A549 (cell line): ENCODE measurements around the gene PDLIM3. TPM values are rescaled to one million over a fixed set of nuclear protein-coding genes. Genes with fewer than 3 reads are reported as not detected.

ENCODE experiments used
- ATAC-seq, 2 experiments: fragments of 200-7000 bp in 1 of 2; fragments of >200 bp in 1 of 2; cut with Nextera tagmentation in 1 of 2; cut with Tn5 transposase in 1 of 2; 3 replicates each; pipeline versions ENCODE4 v1.8.0 to v1.9.1; 2018 to 2020; ENCODE audit warnings: mild to moderate bottlenecking in 1 of 2, moderate library complexity in 1 of 2
- CTCF ChIA-PET: fragments of 300-600 bp; sonication (Branson Sonifier 250); formaldehyde crosslinking; extraction: SDS; loops from one replicate; lab custom pipeline; 2021; ENCODE audit warnings: antibody characterized with exemption, inconsistent platforms; lab: Yijun Ruan, JAX
- POLR2A ChIA-PET: fragments of 350-600 bp; formaldehyde crosslinking; extraction: SDS; loops from one replicate; lab custom pipeline; 2021; ENCODE audit warnings: antibody characterized with exemption, inconsistent platforms; lab: Yijun Ruan, JAX
- DNase-seq, 2 experiments: peaks; one replicate each; pipeline versions ENCODE4 v3.0.0 to v3.0.0-alpha.2; 2011 to 2016; ENCODE audit warnings: low read depth in 1 of 2, low spot score in 1 of 2
- FAIRE-seq: peaks from 2 replicates; lab custom pipeline; 2011; peaks lifted over from hg19 to GRCh38; lab: Jason Lieb, UNC
- H3K27ac ChIP-seq, 2 experiments: fragments of >200 bp; sonication (Bioruptor Twin); formaldehyde crosslinking; 3 replicates each; pipeline ENCODE4 v1.5.1; 2016 to 2017
- H3K4me1 ChIP-seq: fragments of >200 bp; sonication (Bioruptor Twin); formaldehyde crosslinking; 3 replicates; pipeline ENCODE4 v1.6.1; 2016
- H3K4me2 ChIP-seq: fragments of >200 bp; sonication (Bioruptor Twin); formaldehyde crosslinking; 3 replicates; pipeline ENCODE4 v1.6.1; 2016
- H3K4me3 ChIP-seq: fragments of >200 bp; sonication (Bioruptor Twin); formaldehyde crosslinking; 3 replicates; pipeline ENCODE4 v1.5.1; 2016
- H3K9me3 ChIP-seq: fragments of >200 bp; sonication (Bioruptor Twin); formaldehyde crosslinking; 3 replicates; pipeline ENCODE4 v1.6.1; 2016
- BHLHE40 ChIP-seq: IDR thresholded peaks from 2 replicates; pipeline ENCODE4 v1.6.1; 2012; ENCODE audit warnings: low read depth, low read length, inconsistent platforms
- CBX2 ChIP-seq: fragments of 200-600 bp; sonication (generic); IDR thresholded peaks from 2 replicates; pipeline ENCODE4 v1.6.1; 2016; ENCODE audit warnings: low read depth, mild to moderate bottlenecking, borderline replicate concordance
- CEBPB ChIP-seq, 2 experiments: fragments of >200 bp in 1 of 2; sonication (Bioruptor Twin) in 1 of 2; formaldehyde crosslinking in 1 of 2; IDR thresholded peaks; 2 replicates each; pipeline ENCODE4 v1.6.1; 2012 to 2016
- CHD4 ChIP-seq: fragments of 200-600 bp; sonication (generic); IDR thresholded peaks from 2 replicates; pipeline ENCODE4 v1.6.1; 2016; ENCODE audit warnings: antibody characterized with exemption, mild to moderate bottlenecking, borderline replicate concordance
- EHF ChIP-seq: fragments of 250-450 bp; sonication (Bioruptor Pico); IDR thresholded peaks from 2 replicates; pipeline ENCODE4 v1.5.0; 2020; ENCODE audit warnings: mild to moderate bottlenecking
- EHMT2 ChIP-seq: fragments of 200-600 bp; sonication (generic); IDR thresholded peaks from 2 replicates; pipeline ENCODE4 v1.6.1; 2016; ENCODE audit warnings: antibody characterized with exemption, low read depth, mild to moderate bottlenecking, moderate library complexity
- EP300 ChIP-seq, 2 experiments: fragments of >200 bp; sonication (Bioruptor Twin); formaldehyde crosslinking; IDR thresholded peaks; 2 replicates in 1 of 2; 3 replicates in 1 of 2; pipeline ENCODE4 v1.6.1; 2016 to 2017
- HOXB13 ChIP-seq: fragments of 250-450 bp; sonication (Bioruptor Pico); IDR thresholded peaks from 2 replicates; pipeline ENCODE4 v1.5.0; 2020; ENCODE audit warnings: low read depth, mild to moderate bottlenecking, moderate library complexity
- KDM5A ChIP-seq: fragments of 200-600 bp; sonication (generic); IDR thresholded peaks from 2 replicates; pipeline ENCODE4 v1.6.1; 2016; ENCODE audit warnings: antibody characterized with exemption, mild to moderate bottlenecking
- MYC ChIP-seq: IDR thresholded peaks from 2 replicates; pipeline ENCODE4 v1.6.1; 2012; ENCODE audit warnings: mild to moderate bottlenecking, inconsistent platforms, low read length, improper control_type of control experiment, borderline replicate concordance
- NPAS2 ChIP-seq: fragments of 250-450 bp; sonication (Bioruptor Pico); IDR thresholded peaks from 2 replicates; pipeline ENCODE4 v1.8.0; 2022; ENCODE audit warnings: mild to moderate bottlenecking, moderate library complexity, borderline replicate concordance
- PHF8 ChIP-seq: fragments of 200-600 bp; sonication (generic); IDR thresholded peaks from 2 replicates; pipeline ENCODE4 v1.6.1; 2016; ENCODE audit warnings: low read depth, mild to moderate bottlenecking, antibody characterized with exemption, moderate library complexity, borderline replicate concordance
- POLR2A ChIP-seq: IDR thresholded peaks from 2 replicates; pipeline ENCODE4 v1.6.1; 2012; ENCODE audit warnings: mild to moderate bottlenecking, low read length
- RARB ChIP-seq: fragments of 250-450 bp; sonication (Bioruptor Pico); IDR thresholded peaks from 2 replicates; pipeline ENCODE4 v1.8.0; 2021; ENCODE audit warnings: mild to moderate bottlenecking, moderate library complexity
- RFX5 ChIP-seq: fragments of 450-650 bp; IDR thresholded peaks from 2 replicates; pipeline ENCODE4 v1.7.1; 2014; ENCODE audit warnings: antibody characterized with exemption, mild to moderate bottlenecking, moderate library complexity
- TP53 ChIP-seq: fragments of 250-450 bp; sonication (Bioruptor Pico); IDR thresholded peaks from 2 replicates; pipeline ENCODE4 v1.5.0; 2021; ENCODE audit warnings: mild to moderate bottlenecking, moderate library complexity
- ZNF302 ChIP-seq: fragments of 250-450 bp; sonication (Bioruptor Pico); IDR thresholded peaks from 2 replicates; pipeline ENCODE4 v1.9.0; 2021; ENCODE audit warnings: inconsistent platforms, mild to moderate bottlenecking, moderate library complexity
- ZSCAN20 ChIP-seq: fragments of 250-450 bp; sonication (Bioruptor Pico); IDR thresholded peaks from 2 replicates; pipeline ENCODE4 v1.8.0; 2022; ENCODE audit warnings: mild to moderate bottlenecking, moderate library complexity
- WGBS: methylation state at CpG from one replicate; pipeline ENCODE4 v1.1.6; 2017; ENCODE audit errors: missing lambda C conversion rate; 5-methylcytosine and 5-hydroxymethylcytosine counted together
- polyA plus RNA-seq, 4 experiments: library from polyadenylated mRNA; depleted of rRNA in 3 of 4; stranded (reverse); fragments of >200 nt; fragmentation: RNase III in 1 of 4; extraction: RNeasy Plus Mini Kit Qiagen cat#74134 plus additional on column Dnase treatment in 1 of 4; gene quantifications; 2 replicates in 3 of 4; 3 replicates in 1 of 4; pipeline ENCODE4 v1.2.3, GENCODE V29; 2011 to 2017
- TF ChIP-seq, protein P1 (sequence below): fragments of >200 bp; sonication (Bioruptor Twin); formaldehyde crosslinking; IDR thresholded peaks from 3 replicates; pipeline ENCODE4 v1.6.1; 2016
- TF ChIP-seq, protein P2 (sequence below): fragments of 450-650 bp; IDR thresholded peaks from 2 replicates; pipeline ENCODE4 v1.6.1; 2014; ENCODE audit warnings: antibody characterized with exemption
- TF ChIP-seq, protein P3 (sequence below): IDR thresholded peaks from 2 replicates; pipeline ENCODE4 v1.6.1; 2012
- TF ChIP-seq, protein P4 (sequence below): IDR thresholded peaks from 2 replicates; pipeline ENCODE4 v1.6.1; 2012; ENCODE audit warnings: low read depth, borderline replicate concordance
- TF ChIP-seq, protein P5 (sequence below): fragments of >200 bp; sonication (Bioruptor Twin); formaldehyde crosslinking; IDR thresholded peaks from 3 replicates; pipeline ENCODE4 v1.5.1; 2016

PDLIM3 gene
- polyA plus RNA-seq, 2 of the 4 experiments (the other 2 are of a cell fraction): 0.18 to 0.37 TPM

DNA sequence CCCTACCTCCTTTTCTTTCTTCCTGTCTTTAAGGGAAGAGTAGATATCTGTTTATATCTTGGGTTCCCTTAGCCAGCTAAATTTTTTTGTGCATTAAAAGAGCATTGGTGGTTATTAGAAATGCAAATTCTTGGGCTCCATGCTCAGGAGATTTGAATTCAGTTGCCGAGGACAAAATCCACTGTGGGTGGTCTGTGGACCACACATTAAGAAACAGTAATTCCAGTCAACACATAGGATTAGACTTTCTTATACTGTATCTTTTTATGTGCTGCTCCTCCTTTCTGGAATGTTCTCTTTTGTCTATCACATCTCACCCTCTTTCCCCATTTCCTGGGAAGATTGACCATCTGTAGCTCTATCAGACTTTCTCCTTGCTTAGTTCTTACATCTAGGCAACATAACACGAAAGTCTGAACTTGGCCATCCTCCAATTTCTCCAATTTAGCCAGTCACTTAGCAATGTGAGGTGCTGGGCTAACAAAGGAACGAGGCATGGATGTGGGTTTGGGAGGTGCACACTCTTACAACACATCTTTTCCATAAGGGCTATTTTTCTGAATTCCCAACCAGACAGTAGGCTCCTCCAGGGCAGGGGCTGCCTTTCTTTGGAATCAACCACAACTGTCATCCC is 5.3 kb upstream of the PDLIM3 start:
- no peak for ATAC-seq

DNA sequence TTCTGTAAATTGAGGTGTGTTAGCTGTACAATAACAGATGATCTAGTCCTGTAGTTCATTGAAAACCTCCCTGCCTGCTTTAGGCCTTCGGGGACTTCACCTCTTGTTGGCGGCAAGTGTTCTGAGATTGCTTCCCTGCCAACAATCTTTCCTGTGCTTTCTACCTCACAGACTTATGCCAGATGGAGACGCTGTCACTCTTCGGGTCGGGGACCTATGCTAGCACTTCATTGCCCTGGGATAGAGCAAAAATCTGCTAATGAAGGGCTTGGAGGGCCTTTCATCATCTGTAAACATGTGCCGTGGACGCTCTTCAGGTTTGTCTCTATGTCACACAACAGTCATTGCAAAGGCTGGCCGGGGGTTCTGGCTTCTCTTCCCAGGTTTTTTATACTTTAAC is 4.7 kb upstream of the PDLIM3 start:
- H3K4me2 ChIP-seq: no peak overlapping the region
- WGBS: 43% methylated on average over 6 of the region's 8 CpGs
- no peak overlapping the region for H3K27ac ChIP-seq
- TF ChIP-seq, protein P1, sequence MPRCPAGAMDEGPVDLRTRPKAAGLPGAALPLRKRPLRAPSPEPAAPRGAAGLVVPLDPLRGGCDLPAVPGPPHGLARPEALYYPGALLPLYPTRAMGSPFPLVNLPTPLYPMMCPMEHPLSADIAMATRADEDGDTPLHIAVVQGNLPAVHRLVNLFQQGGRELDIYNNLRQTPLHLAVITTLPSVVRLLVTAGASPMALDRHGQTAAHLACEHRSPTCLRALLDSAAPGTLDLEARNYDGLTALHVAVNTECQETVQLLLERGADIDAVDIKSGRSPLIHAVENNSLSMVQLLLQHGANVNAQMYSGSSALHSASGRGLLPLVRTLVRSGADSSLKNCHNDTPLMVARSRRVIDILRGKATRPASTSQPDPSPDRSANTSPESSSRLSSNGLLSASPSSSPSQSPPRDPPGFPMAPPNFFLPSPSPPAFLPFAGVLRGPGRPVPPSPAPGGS: no peak
- TF ChIP-seq NPAS2 (CRISPR knock-in tag) (no peak), EHMT2 (no peak), KDM5A (no peak), TP53 (CRISPR knock-in tag) (no peak), HOXB13 (CRISPR knock-in tag) (no peak), CBX2 (no peak), POLR2A (no peak), PHF8 (no peak), RARB (CRISPR knock-in tag) (no peak), EHF (no peak)
- TF ChIP-seq, protein P2, sequence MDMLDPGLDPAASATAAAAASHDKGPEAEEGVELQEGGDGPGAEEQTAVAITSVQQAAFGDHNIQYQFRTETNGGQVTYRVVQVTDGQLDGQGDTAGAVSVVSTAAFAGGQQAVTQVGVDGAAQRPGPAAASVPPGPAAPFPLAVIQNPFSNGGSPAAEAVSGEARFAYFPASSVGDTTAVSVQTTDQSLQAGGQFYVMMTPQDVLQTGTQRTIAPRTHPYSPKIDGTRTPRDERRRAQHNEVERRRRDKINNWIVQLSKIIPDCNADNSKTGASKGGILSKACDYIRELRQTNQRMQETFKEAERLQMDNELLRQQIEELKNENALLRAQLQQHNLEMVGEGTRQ: no peak
- TF ChIP-seq, protein P3, sequence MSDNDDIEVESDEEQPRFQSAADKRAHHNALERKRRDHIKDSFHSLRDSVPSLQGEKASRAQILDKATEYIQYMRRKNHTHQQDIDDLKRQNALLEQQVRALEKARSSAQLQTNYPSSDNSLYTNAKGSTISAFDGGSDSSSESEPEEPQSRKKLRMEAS: no peak
- TF ChIP-seq, protein P4, sequence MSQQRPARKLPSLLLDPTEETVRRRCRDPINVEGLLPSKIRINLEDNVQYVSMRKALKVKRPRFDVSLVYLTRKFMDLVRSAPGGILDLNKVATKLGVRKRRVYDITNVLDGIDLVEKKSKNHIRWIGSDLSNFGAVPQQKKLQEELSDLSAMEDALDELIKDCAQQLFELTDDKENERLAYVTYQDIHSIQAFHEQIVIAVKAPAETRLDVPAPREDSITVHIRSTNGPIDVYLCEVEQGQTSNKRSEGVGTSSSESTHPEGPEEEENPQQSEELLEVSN: no peak
- TF ChIP-seq, protein P5, sequence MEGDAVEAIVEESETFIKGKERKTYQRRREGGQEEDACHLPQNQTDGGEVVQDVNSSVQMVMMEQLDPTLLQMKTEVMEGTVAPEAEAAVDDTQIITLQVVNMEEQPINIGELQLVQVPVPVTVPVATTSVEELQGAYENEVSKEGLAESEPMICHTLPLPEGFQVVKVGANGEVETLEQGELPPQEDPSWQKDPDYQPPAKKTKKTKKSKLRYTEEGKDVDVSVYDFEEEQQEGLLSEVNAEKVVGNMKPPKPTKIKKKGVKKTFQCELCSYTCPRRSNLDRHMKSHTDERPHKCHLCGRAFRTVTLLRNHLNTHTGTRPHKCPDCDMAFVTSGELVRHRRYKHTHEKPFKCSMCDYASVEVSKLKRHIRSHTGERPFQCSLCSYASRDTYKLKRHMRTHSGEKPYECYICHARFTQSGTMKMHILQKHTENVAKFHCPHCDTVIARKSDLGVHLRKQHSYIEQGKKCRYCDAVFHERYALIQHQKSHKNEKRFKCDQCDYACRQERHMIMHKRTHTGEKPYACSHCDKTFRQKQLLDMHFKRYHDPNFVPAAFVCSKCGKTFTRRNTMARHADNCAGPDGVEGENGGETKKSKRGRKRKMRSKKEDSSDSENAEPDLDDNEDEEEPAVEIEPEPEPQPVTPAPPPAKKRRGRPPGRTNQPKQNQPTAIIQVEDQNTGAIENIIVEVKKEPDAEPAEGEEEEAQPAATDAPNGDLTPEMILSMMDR: no peak
- TF ChIP-seq, all 56 proteins: peak for 0
- FAIRE-seq: no peak
- ChIA-PET CTCF (no interaction called here), POLR2A (no interaction called here)
- DNase-seq: no peak
- no peak overlapping the region for H3K4me3 ChIP-seq
- H3K4me1 ChIP-seq: no peaks in the 10 kb centered on the region
- no peak for ATAC-seq
- H3K9me3 ChIP-seq: no peaks in the 10 kb centered on the region

More for the DNA sequence above, 5.3 kb upstream of the PDLIM3 start:
- H3K4me3 ChIP-seq: no peak overlapping the region
- POLR2A ChIA-PET: no interaction called here
- CTCF ChIA-PET: no interaction called here
- H3K4me2 ChIP-seq: no peak overlapping the region
- no peaks in the 10 kb centered on the region for H3K4me1 ChIP-seq
- 29% methylated on average over 3 of the region's 3 CpGs for WGBS
- DNase-seq (no peak), FAIRE-seq (no peak)
- TF ChIP-seq BHLHE40: no peak
- TF ChIP-seq CEBPB (IDR thresholded peaks at IDR 0.05): no peak
- no peak overlapping the region for H3K27ac ChIP-seq
- no peaks in the 10 kb centered on the region for H3K9me3 ChIP-seq

DNA sequence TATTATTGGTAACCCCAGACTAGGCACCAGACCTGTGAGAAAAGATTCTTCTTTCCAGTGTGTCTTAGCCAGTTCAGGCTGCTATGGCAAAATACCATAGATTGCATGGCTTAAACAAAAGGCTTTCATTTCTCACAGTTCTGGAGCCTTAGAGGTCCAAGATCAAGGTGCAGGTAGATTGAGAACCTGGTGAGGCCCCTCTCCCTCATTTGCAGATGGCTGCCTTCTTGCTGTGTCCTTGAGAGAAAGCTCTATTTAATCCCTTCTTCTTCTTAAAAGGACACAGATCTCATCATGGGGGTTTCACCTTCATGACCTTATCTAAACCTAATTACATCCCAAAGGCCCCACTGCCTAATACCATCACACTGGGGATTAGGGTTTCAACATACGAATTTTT is 3.5 kb upstream of the PDLIM3 start:
- ATAC-seq: no peak
- Histone ChIP-seq H3K4me2 (no peak overlapping the region), H3K4me3 (no peak overlapping the region), H3K27ac (no peak overlapping the region), H3K9me3 (no peaks in the 10 kb centered on the region), H3K4me1 (no peaks in the 10 kb centered on the region)
- ChIA-PET CTCF (no interaction called here), POLR2A (no interaction called here)
- no peak for FAIRE-seq
- WGBS: 0% methylated on average over 1 of the region's 1 CpG
- DNase-seq: no peak
- no peak for TF ChIP-seq CBX2
- TF ChIP-seq RARB (CRISPR knock-in tag): no peak
- no peak for TF ChIP-seq HOXB13 (CRISPR knock-in tag)
- TF ChIP-seq EP300 (IDR thresholded peaks at IDR 0.05): no peak
- no peak for TF ChIP-seq CHD4
- TF ChIP-seq NPAS2 (CRISPR knock-in tag): no peak
- no peak for TF ChIP-seq ZNF302 (CRISPR knock-in tag)
- no peak for TF ChIP-seq MYC
- no peak for TF ChIP-seq RFX5
- TF ChIP-seq, protein P1: no peak
- no peak for TF ChIP-seq ZSCAN20
- TF ChIP-seq, protein P2: no peak
- TF ChIP-seq EHMT2: no peak
